Posterior vena cava (tissue), 2 donors: Measurements from ENCODE around the gene SLC7A5. TPM values are rescaled to one million over a fixed set of nuclear protein-coding genes. Genes with fewer than 3 reads are reported as not detected.
"Not testable (repeated sequence)": the region's sequence is repeated elsewhere in the genome, so short reads cannot be mapped to it uniquely, and the experiment has no call there.

Source experiments
- DNase-seq: peaks from one replicate; pipeline ENCODE4 v3.0.0-alpha.2; 2020; ENCODE audit warnings: low spot score
- intact Hi-C, 2 donors: fragments of 100-400 bp; cut with DNase I; formaldehyde crosslinking; loops; one replicate each; pipeline versions ENCODE4 v1.14.1 to v1.14.2; 2022 to 2023
- total RNA-seq, 2 donors: library from RNA; stranded (reverse); fragmentation: NEBNext Ultra II Directional; extraction: Animal tissue kit (Norgen Biotek cat#: 25700); gene quantifications; one replicate each; pipeline ENCODE4 v1.2.1, GENCODE V29; 2021
- donor health status: DM: yes; HTN: yes; CAD: no.
- donor health status: DM: yes; HTN: yes; CAD: no.

SLC7A5 gene
- total RNA-seq, 2 donors from 2014 or later = 13.6 to 17.7 TPM

GRCh38 chr16:87865902-87866555, 3.3 kb downstream of the SLC7A5 start:
- intact Hi-C loops, DNase-seq: not testable (repeated sequence)

GRCh38 chr16:87864331-87864989, 4.8 kb downstream of the SLC7A5 start:
- intact Hi-C loops = no loop called here
- DNase-seq = no peak

GRCh38 chr16:87863327-87863635, 6.0 kb downstream of the SLC7A5 start:
- DNase-seq, intact Hi-C loops: not testable (repeated sequence)

GRCh38 chr16:87862597-87863326, 6.5 kb downstream of the SLC7A5 start:
- intact Hi-C loops, DNase-seq: not testable (repeated sequence)

- DNase-seq, intact Hi-C loops: not testable (repeated sequence)
Measured at GRCh38 chr16:87861300-87862099, 7.8 kb downstream of the SLC7A5 start.

- intact Hi-C loops = no loop called here
- DNase-seq = no peak
Measured at GRCh38 chr16:87860553-87861299, 8.6 kb downstream of the SLC7A5 start.

- DNase-seq, intact Hi-C loops: not testable (repeated sequence)
Measured at GRCh38 chr16:87858151-87858993, 10.9 kb downstream of the SLC7A5 start.

GRCh38 chr16:87856791-87857228, 12.5 kb downstream of the SLC7A5 start:
- intact Hi-C loops = no loop called here
- DNase-seq = no peak

GRCh38 chr16:87855852-87856715, 13.2 kb downstream of the SLC7A5 start:
- intact Hi-C loops = no loop called here
- peak; percentile 94 for DNase-seq

GRCh38 chr16:87854907-87855683, 14.2 kb downstream of the SLC7A5 start:
- intact Hi-C loops = loop anchor here in 1 of 2 donors (5.0 kb wide), 1 partner anchor 78 kb away; no protein-coding TSS in a partner anchor
- no peak for DNase-seq

GRCh38 chr16:87854053-87854906, 15.0 kb downstream of the SLC7A5 start:
- intact Hi-C loops = loop anchor here in 1 of 2 donors (5.0 kb wide), 1 partner anchor 77 kb away; no protein-coding TSS in a partner anchor
- no peak for DNase-seq

- intact Hi-C loops = loop anchor here in 1 of 2 donors (5.0 kb wide), 1 partner anchor 76 kb away; no protein-coding TSS in a partner anchor
- peak; percentile 98 for DNase-seq
Measured at GRCh38 chr16:87853411-87854052, 15.8 kb downstream of the SLC7A5 start.

- intact Hi-C loops = loop anchor here (1.0 to 5.0 kb wide), 2 partner anchors 16 to 74 kb away; no protein-coding TSS in a partner anchor
- DNase-seq = no peak
Measured at GRCh38 chr16:87851601-87852000, 17.7 kb downstream of the SLC7A5 start.

- intact Hi-C loops = loop anchor here (1.0 to 5.0 kb wide), 2 partner anchors 16 to 74 kb away; no protein-coding TSS in a partner anchor
- no peak for DNase-seq
Measured at GRCh38 chr16:87851141-87851587, 18.1 kb downstream of the SLC7A5 start.
